COLO668 (cell line): ENCODE measurements around the gene DISC1.
"Not testable (repeated sequence)": the region's sequence is repeated elsewhere in the genome, so short reads cannot be mapped to it uniquely, and the experiment has no call there.

Experiments used
- DNase-seq: peaks from one replicate; lab custom pipeline; 2025; ENCODE audit not compliant: unreplicated experiment; lab: John Stamatoyannopoulos, UW

Gene DISC1

GRCh38 chr1:231626535-231626950 is at the start of gene DISC1:
TSS of gene DISC1 (plus strand) at chr1:231626790. CDS start at chr1:231626868, 78 bp downstream.
- DNase-seq = peak; percentile 82

GRCh38 chr1:231576804-231577718 is 49.5 kb upstream of the DISC1 start:
- no peak for DNase-seq

- no peak for DNase-seq
These were observed 45.7 kb upstream of the DISC1 start for GRCh38 chr1:231580874-231581273.

- no peak for DNase-seq
These were observed 44.7 kb upstream of the DISC1 start for GRCh38 chr1:231581859-231582258.

- DNase-seq = no peak
These were observed 43.2 kb upstream of the DISC1 start for GRCh38 chr1:231583376-231583775.

- DNase-seq = peak; percentile 14
These were observed 42.5 kb upstream of the DISC1 start for GRCh38 chr1:231584117-231584516.

- no peak for DNase-seq
These were observed 41.7 kb upstream of the DISC1 start for GRCh38 chr1:231584921-231585320.

- DNase-seq = peak; percentile 40
These were observed 36.0 kb upstream of the DISC1 start for GRCh38 chr1:231590453-231591198.

GRCh38 chr1:231591466-231591865 is 35.1 kb upstream of the DISC1 start:
- no peak for DNase-seq

GRCh38 chr1:231592809-231593208 is 33.8 kb upstream of the DISC1 start:
- DNase-seq = no peak

GRCh38 chr1:231593264-231593663 is 33.3 kb upstream of the DISC1 start:
- not testable (repeated sequence) for DNase-seq

- no peak for DNase-seq
These were observed 32.5 kb upstream of the DISC1 start for GRCh38 chr1:231594123-231594522.

- no peak for DNase-seq
These were observed 31.8 kb upstream of the DISC1 start for GRCh38 chr1:231594749-231595148.

GRCh38 chr1:231596337-231596791 is 30.2 kb upstream of the DISC1 start:
- no peak for DNase-seq

- DNase-seq = no peak
These were observed 28.6 kb upstream of the DISC1 start for GRCh38 chr1:231597971-231598370.

- DNase-seq = no peak
These were observed 26.1 kb upstream of the DISC1 start for GRCh38 chr1:231600458-231600976.

- no peak for DNase-seq
These were observed 24.5 kb upstream of the DISC1 start for GRCh38 chr1:231601824-231602672.

GRCh38 chr1:231602673-231602984 is 24.0 kb upstream of the DISC1 start:
- DNase-seq = no peak

GRCh38 chr1:231603598-231604275 is 22.9 kb upstream of the DISC1 start:
- DNase-seq = peak; percentile 32

- DNase-seq = no peak
These were observed 22.3 kb upstream of the DISC1 start for GRCh38 chr1:231604276-231604621.
